T1000 (cell line): ENCODE measurements around the gene CASK.
"Not testable (repeated sequence)": the region's sequence is repeated elsewhere in the genome, so short reads cannot be mapped to it uniquely, and the experiment has no call there.

Source experiments
- DNase-seq: peaks from one replicate; lab custom pipeline; 2025; ENCODE audit warnings: mixed read lengths; lab: John Stamatoyannopoulos, UW

The CASK gene

DNA sequence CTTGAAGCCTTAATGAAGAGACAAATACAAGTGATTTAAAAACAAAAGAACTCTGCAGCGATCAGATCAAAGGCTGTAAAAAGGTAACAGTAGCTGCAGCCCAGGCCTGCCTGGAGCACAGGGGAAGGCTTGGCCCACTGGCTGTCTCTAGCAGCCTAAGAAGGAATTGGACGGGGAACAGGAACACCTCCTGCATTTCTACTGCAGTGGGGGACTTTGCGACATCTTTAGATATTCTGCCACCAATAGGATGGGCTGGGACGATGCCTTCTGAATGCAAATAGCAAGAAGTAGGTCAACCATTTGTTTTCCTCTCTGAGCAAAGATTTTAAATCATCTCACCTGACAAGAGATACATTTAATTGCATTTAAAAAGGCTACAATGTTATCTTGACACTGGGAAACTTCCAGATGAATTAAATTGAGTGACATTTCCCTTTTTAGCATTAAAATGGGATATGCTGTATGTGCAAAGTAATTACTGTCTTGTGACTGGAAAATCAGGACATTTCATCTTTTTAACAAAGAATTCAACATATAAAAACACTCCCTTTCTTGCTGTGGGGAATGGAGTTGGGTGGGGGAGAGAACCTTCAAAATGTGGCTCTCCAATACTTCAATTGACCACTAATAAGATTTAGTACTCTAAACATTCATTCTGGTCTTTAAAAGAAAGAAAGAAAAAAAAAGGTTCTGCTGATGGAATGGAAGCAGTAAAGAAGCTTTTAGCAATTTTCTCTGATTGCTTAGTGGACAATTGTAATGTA, 406.2 kb downstream of the CASK start:
- no peak for DNase-seq

DNA sequence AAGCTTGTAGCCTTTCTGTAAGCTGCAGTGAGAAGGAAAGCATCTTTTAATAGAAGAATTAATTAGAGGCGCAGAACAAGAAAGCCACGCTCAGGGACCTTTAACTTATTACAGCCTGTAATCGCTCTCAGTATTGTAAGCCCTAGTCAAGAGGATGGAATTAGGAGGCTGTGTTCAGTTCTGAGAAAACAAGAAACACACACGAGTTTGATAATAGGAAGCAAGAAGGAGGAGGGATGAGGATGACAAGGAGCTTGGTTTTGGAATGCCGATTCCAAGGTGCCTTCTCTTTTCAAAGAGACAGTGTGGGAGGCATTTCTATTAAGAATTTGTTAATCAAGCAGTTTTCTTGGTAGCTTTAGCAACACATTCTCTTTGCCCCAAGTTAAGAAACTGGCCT, 406.9 kb downstream of the CASK start:
- no peak for DNase-seq

DNA sequence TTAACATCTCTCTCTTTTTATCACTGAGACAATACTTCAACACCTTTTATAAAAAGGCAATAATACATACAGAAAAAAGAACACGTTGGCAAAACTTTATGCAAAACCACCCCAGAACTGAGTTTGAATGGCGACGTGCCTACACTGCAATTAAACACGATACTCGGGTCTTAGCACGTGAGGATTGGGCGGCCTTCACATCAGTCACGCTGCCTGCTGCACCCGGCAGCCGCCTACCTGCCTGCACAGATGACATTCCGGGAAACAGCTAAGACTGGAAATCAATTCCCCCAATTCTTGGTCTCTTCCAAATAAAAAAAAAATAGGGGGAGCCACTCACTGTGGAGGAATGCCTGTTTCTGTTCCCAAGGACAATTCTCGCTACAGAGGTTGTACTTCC, 408.0 kb downstream of the CASK start:
- no peak for DNase-seq

DNA sequence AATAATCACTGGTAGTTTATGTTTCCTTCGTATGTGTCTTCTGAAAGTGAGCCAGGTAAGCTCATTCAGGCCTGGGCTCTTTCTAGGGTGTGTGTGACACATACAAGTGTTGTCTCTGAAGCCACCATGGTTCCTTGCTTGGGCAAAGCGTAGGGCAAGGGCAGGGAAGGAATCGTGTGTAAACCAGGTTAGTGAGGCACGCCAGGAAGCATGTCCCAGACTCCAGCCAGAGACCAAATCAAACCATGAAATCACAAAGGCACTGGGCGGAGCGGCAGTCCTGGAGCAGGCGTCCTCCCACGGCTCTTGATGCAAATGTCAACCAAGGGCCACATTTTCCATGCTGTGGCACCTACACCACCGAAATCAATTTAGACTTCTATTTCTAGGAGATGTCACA, 409.2 kb downstream of the CASK start:
- no peak for DNase-seq

DNA sequence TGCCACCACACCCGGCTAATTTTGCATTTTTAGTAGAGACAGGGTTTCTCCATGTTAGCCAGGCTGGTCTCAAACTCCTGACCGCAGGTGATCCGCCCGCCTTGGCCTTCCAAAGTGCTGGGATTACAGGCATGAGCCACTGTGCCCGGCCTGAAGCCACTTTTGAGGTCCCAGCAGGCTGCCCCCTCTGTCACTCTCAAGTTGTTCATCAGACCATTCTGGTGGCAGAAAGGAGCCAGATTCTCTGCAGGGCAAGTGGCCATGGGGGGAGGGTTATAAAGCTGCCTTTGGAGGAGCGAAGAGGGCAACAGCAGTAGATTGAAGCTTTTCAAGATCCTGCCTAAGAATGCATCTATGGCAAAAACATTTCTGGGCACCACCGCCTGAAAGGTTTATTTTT, 410.5 kb downstream of the CASK start:
- DNase-seq, result not testable (repeated sequence)

DNA sequence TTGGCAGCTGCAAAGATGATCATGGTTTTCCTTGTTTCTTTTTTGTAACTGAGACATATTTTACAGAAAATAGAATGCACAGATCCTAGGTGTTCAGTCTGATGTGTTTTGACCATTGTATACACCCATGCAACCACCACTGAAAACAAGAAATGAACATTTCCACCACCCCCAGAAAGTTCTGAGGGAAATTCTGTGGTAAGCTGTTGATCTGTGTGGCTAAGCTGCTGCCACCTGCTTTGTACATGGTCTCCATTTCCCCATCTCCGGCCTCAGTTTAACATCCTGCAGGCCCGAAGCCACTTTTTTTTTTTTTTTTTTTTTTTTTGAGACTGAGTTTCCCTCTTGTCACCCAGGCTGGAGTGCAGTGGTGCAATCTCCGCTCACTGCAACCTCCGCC, 411.0 kb downstream of the CASK start:
- DNase-seq, result no peak

DNA sequence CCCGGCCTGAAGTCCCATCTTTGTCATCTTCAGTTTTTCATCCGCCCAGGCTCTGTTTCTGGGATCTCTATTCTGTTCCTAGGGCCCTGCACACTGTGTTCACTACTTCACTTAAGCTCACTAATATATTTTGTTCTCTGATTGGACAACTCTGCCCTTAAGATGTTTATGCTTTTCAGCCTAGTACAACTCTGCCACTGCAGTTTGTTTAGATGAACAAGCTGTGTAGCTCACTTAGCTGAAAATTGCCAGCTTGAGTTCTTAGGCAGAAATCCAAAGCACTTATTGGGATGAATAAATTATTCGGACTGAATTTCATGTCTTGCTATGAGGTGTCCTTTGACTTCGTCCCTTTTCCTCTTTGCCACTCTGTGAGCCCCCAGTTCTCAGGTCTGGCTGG, 415.4 kb downstream of the CASK start:
- DNase-seq, result no peak

DNA sequence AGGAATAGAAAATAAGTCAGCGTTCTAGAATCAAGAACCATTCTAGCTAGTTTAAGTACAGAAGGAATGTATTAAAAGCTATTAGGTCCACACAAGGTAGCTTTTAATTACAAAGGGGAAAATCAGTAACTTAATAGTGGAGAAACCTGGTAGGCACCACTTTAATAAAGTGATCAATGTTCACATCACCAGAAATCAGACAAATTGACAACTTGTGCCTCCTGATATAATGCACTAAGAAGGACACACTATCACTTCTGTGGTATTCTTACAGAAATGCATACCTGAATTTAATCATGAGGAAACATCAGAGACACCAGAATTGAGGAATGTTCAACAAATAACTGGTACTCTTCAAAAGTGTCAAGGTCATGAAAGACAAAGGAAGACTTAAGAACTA, 421.4 kb downstream of the CASK start:
- no peak for DNase-seq

DNA sequence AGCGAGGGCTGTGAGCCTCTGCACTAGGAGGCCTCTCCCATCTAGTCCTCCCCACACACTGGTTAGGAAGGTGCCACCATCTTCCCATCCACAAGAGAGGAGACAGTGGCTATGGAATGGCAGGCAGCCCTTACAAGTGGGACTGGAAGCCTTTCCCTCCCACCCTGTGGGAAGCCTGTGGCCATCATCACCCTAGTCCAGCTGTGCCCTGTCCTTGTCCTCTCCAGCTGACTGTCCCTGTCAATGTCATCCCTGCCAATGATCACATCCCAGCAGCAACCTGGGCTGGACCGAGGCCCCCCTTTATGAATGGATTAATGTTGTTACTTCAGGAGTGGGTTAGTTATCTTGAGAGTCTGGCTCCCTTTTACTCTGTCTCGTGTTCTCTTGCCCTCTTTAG, 423.4 kb downstream of the CASK start:
- DNase-seq, result no peak

DNA sequence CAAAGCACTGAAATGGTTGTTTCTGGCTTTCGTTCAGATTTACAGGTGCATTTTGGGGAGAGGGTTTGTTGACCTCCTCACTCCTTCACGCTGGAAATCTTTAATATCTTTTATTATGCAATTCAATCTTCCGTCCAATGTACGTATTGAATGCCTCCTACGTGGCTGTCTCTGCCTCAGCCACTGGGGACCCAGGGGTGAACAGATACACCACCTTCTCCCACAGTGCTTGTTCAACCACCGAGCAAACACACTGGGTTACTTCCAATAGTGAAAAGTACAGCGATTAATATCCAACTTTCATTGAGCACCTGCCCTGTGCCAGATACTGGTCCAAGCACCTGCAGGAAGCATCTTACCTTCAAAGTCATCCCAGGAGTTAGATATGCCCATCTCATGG, 424.2 kb downstream of the CASK start:
- no peak for DNase-seq

DNA sequence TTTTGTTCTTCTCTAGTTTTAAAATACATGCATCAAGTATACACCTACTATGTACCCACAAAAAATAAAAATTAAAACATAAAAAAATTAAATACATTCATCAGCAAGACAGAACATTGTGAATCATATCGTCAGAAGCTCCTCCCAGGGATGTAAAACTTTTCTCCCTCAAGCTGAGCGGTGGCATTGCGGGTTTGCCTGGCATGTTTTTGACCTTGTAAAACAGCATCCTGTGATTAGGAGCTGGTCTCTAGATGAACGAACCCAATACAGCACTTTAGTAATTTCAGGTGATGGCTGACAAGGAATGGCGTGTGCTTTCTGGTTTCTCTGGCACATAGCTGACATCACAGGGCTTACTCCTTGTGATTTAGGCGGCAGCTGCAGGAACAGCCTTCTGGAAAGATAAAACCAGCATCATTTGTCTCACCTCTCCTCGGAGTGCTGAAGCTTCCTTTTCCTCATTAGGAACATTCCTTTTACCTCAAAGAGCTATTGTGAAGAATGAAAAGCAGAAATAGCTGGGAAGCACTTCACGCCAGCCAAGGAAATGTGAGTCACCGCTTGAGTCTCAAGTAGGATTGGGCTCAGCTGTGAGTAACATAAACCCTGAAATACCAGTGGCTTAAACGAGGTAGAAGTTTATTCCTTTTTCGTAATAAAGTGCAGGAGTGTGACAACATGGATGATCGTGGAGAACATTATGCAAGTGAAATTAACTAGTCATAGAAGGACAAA, 431.9 kb downstream of the CASK start:
- DNase-seq, result peak; percentile 8

DNA sequence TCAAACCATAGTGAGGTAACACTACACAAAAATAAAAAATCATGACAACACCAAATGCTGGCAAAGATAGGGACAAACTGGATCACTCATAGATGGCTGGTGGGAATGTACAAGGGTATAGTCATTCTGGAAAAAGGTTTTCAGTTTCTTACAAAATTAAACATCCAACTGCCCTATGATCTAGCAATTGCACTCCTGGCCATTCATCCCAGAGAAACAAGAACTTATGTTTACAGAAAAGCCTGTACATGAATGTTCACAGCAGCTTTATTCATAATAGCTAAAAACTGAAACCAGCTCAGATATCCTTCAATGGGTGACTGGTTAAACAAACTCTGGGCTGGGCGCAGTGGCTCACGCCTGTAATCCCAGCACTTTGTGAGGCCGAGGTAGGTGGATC, 432.9 kb downstream of the CASK start:
- DNase-seq, result no peak

DNA sequence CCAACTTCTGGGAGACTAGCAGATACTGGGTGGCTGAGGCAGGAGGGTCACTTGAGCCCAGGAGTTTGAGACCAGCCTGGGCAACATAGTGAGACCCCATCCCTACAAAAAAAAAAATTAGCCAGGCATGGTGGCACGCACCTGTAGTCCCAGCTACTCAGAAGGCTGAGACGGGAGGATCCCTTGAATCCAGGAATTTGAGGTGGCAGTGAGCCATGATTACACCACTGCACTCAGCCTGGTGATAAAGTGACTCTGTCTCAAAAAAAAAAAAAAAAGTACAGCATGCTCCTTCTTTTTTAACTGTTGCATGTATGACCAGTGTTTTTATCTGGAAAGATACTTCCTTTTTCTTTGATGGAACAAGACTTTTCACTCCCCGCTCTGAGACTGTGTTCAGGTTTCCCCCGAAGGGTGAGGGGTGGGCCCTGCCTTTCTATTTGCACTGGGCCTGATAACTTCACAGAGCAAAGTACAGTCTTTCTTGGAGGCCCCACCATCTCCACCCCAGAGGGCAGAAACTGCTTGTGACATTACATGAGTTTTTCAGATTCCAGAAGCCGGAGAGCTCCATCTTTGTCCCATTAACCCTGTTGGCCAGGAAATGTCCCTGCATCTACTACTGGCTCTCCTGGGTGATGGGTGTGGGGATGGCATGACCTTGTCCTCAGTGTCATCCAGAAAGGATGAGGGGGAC, 441.1 kb downstream of the CASK start:
- no peak for DNase-seq

DNA sequence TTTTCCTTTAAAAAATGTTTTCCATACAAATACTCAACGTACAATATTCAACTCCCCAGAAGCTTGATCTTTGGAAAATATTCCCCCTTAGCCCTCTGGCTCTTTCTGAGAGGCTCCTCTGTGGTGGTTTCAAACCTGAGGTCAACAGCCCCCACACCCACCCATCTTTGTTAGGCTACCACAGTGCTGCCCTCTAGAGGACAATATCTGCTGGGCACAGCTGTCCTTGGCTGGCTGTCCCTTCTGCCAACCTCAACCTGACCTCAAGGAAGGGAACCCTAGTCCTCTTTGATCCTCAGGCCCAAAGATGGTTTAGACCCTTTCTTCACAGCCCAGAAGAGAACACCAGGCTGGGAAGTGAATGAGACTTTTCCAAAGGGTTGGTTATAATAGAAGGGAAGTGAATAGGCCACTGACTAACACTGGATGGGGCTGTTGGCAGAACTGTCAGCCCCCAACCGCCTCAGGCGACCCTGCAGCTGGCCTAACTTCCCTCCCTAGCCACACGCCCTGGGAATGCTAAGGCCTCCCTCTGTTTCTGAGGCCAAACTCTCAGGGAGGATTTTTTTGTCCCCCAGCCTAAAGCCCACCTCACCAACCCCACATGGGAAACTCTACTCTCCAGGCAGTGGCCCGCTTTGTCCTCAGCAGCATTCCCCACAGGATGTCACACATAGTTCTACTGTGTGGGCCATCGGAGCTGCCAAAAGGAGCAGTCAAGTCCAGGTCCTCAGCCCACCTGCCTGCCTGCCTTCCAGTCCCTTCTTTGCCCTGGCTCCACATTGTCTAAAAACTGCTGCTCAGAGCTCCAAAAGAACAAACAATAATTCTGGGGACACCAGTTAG, 441.9 kb downstream of the CASK start:
- DNase-seq, result no peak

DNA sequence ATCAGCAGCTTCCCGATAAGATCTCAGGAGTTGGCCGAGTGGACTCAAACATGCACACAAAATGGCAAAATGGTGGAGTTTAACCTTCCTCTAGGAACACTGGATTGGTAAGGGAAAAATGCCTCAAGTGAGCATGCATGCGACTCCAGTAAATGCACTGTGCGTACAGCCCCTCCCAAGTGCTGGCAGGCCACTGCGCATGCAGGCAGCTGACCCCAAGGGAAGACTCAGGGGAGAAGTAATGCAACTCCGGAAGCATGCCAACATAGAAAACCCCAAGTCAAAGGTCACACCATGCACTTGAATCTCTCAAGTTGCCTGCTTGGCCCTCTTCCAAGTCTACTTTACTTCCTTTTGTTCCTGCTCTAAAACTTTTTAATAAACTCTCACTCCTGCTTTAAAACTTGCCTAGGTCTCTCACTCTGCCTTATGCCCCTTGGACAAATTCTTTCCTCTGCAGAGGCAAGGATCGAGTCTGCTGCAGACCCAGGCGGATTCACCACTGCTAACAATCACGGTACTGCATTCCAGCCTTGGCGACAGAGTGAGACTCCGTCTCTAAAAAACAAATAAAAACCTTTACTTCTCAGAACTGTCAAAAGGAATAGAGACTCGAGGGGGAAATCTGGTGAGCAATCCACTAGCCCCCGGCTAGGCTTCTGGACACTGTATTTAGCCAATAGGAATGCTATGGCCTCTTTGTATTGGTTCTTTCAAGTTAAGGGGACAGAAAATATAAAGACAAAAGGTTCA, 442.7 kb downstream of the CASK start:
- no peak for DNase-seq

DNA sequence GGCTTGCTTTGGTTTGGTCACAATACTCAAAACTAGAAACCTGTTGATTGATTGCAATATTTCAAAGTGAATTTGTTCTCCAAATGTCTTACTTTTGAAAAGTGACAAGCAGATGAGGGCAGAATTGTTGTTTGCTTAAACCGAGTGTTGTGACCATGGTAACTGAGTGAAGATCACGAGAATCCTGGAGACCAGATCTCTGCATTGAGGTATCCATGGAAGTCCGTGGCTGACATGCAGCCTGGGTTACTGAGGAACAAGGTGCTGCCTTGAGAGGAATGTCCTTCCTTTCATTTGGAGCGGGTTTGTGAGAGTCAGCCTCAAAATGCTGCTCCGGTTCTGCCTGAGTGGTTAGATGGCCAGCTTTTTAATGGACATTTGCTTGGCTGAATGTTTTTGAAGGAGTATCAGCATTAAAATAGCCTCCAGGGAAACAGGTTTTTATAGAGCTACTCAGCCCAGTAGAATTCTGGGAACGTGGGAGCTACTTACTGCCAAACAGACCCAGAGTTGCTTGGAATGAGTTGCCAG, 444.9 kb downstream of the CASK start:
- no peak for DNase-seq

DNA sequence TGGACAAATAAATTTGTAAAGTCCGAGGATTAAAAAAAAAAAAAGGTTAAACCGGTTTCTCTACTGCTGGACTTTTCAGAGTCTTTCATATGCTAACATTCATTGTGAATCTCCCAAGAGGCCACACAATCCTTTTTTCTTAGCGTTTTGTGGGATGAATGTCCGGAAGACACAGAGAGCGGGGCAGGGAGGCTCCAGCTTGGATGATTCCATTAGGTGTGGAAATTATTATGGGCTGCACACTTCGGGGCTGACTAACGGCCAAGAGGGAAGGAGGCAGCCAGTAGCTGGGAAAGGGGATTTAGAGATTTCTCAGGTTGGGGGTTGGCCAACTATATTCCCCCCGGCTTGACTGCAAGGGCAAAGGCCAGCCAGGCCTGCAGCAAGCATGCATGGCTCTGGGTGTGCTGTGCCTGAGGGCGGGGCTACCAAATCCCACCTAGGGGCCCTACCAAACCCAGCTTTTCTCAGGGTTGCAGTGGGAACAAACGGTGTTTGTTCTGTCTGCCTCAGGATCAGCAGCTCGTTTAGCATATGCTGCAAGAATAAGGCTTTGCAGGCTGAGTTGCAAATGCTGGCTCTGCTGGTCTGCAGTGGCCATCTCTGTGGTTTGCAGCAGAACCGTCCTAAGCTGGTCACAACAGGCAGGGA, 447.6 kb downstream of the CASK start:
- DNase-seq, result no peak

DNA sequence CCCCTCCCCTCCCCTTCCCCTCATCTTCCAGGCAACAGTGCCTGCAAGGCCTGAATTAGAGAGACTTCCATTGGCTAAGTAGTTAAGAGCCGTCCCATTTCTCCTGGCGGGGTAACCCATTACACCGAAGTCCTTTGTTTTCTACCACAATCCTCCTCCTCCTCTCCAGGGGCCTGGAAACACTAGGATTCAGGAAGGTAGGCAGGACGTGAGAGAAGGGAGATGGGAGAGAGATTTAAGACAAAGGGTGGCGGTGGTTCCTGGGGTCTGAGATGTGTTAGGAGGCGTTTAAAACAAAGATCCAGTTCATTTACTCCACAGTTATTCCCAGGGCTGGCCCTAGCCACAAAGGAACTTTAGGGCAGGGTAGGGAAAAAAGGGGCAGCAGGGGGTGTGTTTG, 448.2 kb downstream of the CASK start:
- DNase-seq, result no peak

DNA sequence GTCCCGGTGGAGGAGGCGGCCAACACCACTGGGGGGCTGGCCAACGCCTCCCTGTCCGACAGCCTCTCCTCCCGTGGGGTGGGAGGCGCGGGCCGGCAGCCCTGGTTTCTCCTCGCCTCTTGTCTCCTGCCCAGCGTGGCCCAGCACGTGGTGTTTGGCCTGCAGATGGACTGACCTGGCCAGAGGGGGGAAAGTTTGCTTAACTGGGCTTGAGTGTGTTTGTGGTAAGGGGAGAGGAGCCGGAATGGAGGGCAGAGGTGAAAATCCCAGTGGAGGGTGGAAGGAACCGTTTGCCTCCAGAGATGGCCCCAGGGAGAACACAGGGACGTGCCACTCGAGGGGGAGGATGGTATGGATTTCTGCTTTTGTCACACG, 448.6 kb downstream of the CASK start:
- no peak for DNase-seq

DNA sequence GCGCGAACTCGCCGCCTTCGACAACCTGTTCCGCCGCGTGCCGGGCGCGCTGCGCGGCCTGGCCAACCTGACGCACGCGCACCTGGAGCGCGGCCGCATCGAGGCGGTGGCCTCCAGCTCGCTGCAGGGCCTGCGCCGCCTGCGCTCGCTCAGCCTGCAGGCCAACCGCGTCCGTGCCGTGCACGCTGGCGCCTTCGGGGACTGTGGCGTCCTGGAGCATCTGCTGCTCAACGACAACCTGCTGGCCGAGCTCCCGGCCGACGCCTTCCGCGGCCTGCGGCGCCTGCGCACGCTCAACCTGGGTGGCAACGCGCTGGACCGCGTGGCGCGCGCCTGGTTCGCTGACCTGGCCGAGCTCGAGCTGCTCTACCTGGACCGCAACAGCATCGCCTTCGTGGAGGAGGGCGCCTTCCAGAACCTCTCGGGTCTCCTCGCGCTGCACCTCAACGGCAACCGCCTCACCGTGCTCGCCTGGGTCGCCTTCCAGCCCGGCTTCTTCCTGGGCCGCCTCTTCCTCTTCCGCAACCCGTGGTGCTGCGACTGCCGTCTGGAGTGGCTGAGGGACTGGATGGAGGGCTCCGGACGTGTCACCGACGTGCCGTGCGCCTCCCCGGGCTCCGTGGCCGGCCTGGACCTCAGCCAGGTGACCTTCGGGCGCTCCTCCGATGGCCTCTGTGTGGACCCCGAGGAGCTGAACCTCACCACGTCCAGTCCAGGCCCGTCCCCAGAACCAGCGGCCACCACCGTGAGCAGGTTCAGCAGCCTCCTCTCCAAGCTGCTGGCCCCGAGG, 449.2 kb downstream of the CASK start:
- DNase-seq, result no peak
